ENCODE results near the gene ZNF680. TPM values are rescaled to one million over a fixed set of nuclear protein-coding genes. Genes with fewer than 3 reads are reported as not detected.
"Not testable (repeated sequence)": the region's sequence is repeated elsewhere in the genome, so short reads cannot be mapped to it uniquely, and the experiment has no call there.

ZNF680 gene
- total RNA-seq = 40.6 and 44.6 TPM in 2 replicates
- polyA plus RNA-seq (2012) = 10.8 TPM

GRCh38 chr7:64562626-64563278, at the start of gene ZNF680:
Gene ZNF680, minus strand, starts transcription at chr7:64563071. Its CDS starts 117 bp downstream, at chr7:64562954.
- peak; percentile 99 for DNase-seq (ENCODE audit: low read depth)

- no peak for DNase-seq (ENCODE audit: low read depth)
Measured at GRCh38 chr7:64612452-64612851, 49.6 kb upstream of the ZNF680 start.

GRCh38 chr7:64611717-64612116, 48.8 kb upstream of the ZNF680 start:
- no peak for DNase-seq (ENCODE audit: low read depth)

GRCh38 chr7:64610997-64611396, 48.1 kb upstream of the ZNF680 start:
- no peak for DNase-seq (ENCODE audit: low read depth)

GRCh38 chr7:64608116-64608910, 45.4 kb upstream of the ZNF680 start:
- DNase-seq (ENCODE audit: low read depth) = no peak

GRCh38 chr7:64606385-64606784, 43.5 kb upstream of the ZNF680 start:
- DNase-seq (ENCODE audit: low read depth) = no peak

GRCh38 chr7:64603271-64603670, 40.4 kb upstream of the ZNF680 start:
- no peak for DNase-seq (ENCODE audit: low read depth)

GRCh38 chr7:64602518-64602917, 39.6 kb upstream of the ZNF680 start:
- peak; percentile 14 for DNase-seq (ENCODE audit: low read depth)

GRCh38 chr7:64602086-64602485, 39.2 kb upstream of the ZNF680 start:
- DNase-seq (ENCODE audit: low read depth) = no peak

GRCh38 chr7:64599359-64599758, 36.5 kb upstream of the ZNF680 start:
- DNase-seq (ENCODE audit: low read depth) = no peak

GRCh38 chr7:64590971-64591370, 28.1 kb upstream of the ZNF680 start:
- no peak for DNase-seq (ENCODE audit: low read depth)

- DNase-seq (ENCODE audit: low read depth) = no peak
Measured at GRCh38 chr7:64581926-64582894, 19.3 kb upstream of the ZNF680 start.

- no peak for DNase-seq (ENCODE audit: low read depth)
Measured at GRCh38 chr7:64581391-64581790, 18.5 kb upstream of the ZNF680 start.

- no peak for DNase-seq (ENCODE audit: low read depth)
Measured at GRCh38 chr7:64574540-64575099, 11.7 kb upstream of the ZNF680 start.

- not testable (repeated sequence) for DNase-seq (ENCODE audit: low read depth)
Measured at GRCh38 chr7:64570284-64570605, 7.4 kb upstream of the ZNF680 start.

GRCh38 chr7:64569372-64570283, 6.8 kb upstream of the ZNF680 start:
- DNase-seq (ENCODE audit: low read depth) = not testable (repeated sequence)

GRCh38 chr7:64562256-64562625, 630 bp downstream of the ZNF680 start:
- DNase-seq (ENCODE audit: low read depth) = no peak

- DNase-seq (ENCODE audit: low read depth) = peak; percentile 69
Measured at GRCh38 chr7:64559206-64559605, 3.7 kb downstream of the ZNF680 start.

- no peak for DNase-seq (ENCODE audit: low read depth)
Measured at GRCh38 chr7:64558781-64559180, 4.1 kb downstream of the ZNF680 start.

- no peak for DNase-seq (ENCODE audit: low read depth)
Measured at GRCh38 chr7:64558323-64558705, 4.6 kb downstream of the ZNF680 start.

Data from myocyte (in vitro differentiated cells).